ENCODE data around the gene ARMH3.

DNA sequence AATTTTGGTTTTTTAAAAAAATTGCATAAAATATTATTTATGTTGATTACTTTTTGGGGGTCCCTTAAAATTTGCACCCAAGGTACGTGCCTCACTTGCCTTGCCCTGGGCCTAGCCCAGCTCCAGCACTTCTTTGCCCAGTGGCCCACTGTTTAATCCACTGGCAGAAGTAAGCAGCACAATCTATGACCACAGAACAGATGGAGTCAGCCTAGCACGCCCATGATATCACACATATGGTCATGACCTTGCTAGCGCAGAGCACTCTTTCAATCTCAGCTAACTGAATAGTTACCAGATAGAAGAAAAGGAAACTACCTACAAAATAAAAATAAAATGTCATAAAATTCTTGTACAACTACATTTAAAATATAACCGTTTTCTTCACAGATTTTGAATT lies 243.4 kb downstream of the ARMH3 start:
- TF ChIP-seq CTCF (IDR thresholded peaks at IDR 0.05) (no peak), POLR2A (IDR thresholded peaks at IDR 0.05) (no peak)

Data from body of pancreas (tissue), 4 donors.